Subcutaneous adipose tissue (tissue), 4 donors: Measurements from ENCODE around the gene DSCAML1. TPM values are rescaled to one million over a fixed set of nuclear protein-coding genes. Genes with fewer than 3 reads are reported as not detected.

ENCODE experiments used
- total RNA-seq, 4 donors: library from RNA; depleted of rRNA; stranded (reverse); fragments of >200 nt; gene quantifications; one replicate each; pipeline ENCODE4 v1.1.0, GENCODE V29; 2016
- TF ChIP-seq, protein P1 (sequence below): fragments of 450-650 bp; IDR thresholded peaks from one replicate; pipeline ENCODE4 v1.5.1; 2016; ENCODE audit warnings: low read depth, mild to moderate bottlenecking, control low read depth, antibody characterized with exemption, moderate library complexity

Gene DSCAML1
- total RNA-seq, 4 donors from 2014 or later = 0.22 to 0.82 (median 0.75) TPM; not detected in 1

DNA sequence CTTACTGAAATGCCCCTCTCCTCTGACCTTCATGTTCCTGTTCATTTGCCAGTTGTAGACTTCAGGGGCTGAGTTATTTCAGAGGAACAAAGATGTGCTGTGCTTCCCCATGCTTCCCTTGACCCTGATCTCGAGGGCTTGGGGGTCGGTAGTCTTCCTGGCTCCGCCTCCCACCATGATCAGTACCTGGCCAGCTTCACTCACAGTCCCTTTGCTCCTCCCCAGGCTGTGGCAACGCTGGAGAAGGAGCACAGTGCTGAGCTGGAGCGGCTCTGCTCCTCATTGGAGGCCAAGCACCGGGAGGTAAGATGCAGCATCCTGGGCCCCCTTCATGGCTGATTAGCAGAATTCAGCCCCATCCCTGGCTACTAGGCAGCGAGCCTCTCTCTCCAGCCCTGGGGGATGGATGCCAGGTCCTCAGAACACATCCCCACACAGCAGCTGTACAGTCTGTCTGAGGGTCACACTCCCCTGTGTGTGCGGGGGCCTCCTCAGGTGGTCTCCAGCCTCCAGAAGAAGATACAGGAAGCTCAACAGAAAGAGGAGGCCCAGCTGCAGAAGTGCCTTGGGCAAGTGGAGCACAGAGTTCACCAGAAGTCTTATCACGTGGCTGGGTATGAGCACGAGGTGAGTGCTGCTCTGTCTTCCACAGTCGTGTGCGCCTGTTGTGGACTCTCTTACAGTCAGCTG, 404.9 kb downstream of the DSCAML1 start:
- TF ChIP-seq, protein P1, sequence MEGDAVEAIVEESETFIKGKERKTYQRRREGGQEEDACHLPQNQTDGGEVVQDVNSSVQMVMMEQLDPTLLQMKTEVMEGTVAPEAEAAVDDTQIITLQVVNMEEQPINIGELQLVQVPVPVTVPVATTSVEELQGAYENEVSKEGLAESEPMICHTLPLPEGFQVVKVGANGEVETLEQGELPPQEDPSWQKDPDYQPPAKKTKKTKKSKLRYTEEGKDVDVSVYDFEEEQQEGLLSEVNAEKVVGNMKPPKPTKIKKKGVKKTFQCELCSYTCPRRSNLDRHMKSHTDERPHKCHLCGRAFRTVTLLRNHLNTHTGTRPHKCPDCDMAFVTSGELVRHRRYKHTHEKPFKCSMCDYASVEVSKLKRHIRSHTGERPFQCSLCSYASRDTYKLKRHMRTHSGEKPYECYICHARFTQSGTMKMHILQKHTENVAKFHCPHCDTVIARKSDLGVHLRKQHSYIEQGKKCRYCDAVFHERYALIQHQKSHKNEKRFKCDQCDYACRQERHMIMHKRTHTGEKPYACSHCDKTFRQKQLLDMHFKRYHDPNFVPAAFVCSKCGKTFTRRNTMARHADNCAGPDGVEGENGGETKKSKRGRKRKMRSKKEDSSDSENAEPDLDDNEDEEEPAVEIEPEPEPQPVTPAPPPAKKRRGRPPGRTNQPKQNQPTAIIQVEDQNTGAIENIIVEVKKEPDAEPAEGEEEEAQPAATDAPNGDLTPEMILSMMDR = no peak

DNA sequence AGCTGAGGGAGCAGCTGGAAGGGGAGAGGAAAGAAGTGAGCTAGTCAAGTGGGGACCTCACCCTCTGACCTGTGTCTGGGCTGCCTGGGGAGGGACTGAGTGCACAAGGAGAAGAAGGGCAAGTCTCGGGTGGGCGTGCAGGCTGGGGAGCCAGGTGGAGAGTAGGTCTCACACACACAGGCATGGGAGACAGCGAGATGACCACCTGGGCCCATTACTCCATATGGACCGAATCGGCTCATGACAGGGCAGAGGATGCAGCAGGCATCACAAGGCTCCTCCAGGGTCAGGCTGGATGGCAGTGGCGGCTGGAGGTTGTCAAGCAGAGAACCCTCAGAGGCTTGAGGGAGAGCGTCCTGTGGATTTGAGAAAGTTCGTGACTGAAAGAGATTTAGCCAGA, 405.8 kb downstream of the DSCAML1 start:
- TF ChIP-seq, protein P1 = no peak

DNA sequence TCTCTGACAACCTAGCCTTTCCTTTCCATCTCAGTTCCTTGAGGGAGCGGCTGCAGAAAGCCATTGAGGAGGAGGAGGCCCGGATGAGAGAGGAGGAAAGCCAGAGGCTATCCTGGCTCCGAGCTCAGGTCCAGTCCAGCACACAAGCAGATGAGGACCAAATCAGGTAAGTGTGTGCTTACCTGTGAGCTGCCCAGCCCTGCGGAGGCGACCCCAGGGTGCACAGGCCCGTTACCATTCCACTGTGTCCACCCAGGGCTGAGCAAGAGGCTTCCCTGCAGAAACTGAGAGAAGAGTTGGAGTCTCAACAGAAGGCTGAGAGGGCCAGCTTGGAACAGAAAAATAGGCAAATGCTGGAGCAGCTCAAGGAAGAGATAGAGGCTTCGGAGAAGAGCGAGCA, 406.3 kb downstream of the DSCAML1 start:
- TF ChIP-seq, protein P1 = no peak

DNA sequence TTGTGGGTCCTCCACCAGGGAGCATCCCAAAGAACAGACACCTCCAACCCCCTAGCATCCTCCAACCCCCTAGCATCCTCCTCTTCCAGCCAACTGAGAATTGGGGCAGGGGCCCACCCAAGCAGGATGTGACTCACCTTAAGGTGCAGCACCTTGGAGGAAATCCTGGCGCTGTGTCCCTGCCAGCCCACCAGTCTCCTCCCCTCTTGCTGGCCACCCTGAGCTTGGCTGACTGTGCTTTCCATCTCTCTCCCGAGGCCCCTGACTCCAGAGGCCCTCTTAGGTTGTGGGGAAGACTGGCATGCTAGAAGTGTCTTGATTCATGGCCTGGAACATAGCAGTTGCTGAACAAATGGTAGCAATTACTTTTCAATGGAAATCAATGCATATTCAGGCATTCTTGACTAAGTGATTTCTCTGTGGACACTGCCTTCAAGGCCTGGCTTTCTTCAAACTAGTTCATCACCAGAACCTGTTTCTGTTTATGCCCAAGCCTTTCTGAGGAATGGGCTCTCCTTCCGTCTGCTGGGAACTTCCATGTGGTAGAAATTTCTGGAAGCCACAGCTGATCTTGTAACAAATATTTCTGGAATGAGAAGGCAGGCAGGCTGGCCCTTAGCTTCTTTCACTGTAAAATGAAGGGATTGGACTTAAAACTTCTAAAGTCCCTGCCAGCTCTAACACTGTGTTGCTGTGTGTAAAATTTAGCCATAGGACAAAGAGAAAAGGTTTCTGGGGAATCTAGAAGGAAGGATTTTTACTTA, 408.8 kb downstream of the DSCAML1 start:
- TF ChIP-seq, protein P1 = no peak

DNA sequence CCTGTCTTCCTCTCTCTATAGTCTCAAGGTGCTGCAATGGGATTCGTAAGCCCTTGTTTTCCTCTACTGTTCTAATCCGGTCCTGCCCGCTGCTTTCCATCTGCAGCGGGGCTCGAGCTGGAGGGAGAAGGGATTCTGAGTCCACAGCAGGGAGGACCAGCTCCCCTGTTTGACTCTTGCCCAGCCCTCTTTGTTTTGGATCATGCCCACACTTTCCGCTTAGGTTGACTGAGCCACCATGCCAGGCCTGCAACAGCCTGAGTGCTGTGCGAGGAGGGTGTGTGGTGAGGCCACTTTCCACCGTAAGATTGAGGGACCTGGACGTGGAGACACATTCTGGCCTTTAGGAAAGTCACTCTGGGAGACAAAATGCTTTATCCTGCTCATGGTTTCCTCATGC, 411.1 kb downstream of the DSCAML1 start:
- TF ChIP-seq, protein P1 = no peak

DNA sequence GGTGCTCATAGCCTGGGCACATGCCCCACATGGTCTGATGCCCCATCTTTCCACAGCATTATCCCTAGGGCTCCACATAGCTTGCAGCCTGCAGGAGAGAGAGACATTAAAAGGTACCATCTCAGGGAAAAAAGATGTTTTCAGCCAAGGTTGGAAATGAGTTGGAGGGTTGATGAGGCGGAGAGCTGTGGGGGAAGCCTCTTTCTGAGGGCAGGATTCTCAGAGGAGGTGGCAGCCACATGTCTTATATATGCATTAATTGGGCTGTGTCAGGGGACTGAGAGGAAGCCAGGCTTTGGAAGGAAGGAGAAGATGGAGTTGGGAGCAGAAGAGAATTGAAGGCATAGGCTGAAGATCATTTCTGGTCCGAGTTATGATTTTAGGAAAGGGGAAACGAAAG, 411.5 kb downstream of the DSCAML1 start:
- TF ChIP-seq, protein P1 = no peak

DNA sequence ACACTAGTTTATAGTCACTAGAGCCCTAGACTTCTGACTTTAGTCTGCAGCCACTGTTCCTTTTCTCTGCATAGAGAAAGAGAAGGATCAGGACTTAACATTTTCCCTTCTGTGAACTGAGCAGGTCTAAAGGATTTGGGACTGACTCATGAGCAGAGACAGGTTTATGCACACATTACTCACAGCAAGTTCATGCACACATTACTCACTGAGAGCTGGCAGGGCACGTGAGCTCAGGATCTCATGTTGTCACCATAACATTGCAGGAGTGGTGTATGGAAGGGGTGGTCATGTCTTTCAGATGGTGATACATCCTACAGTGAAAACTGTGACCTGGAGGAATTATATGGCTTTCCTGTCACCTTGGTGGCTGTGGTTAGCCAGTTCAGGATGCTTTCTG, 413.0 kb downstream of the DSCAML1 start:
- TF ChIP-seq, protein P1 = no peak
